Medulla oblongata (tissue), 1 donor: ENCODE data around the gene KIF19.
A peak's percentile ranks its signal among the peaks of the same experiment; 100 is the strongest.
"Not testable (repeated sequence)": the region's sequence is repeated elsewhere in the genome, so short reads cannot be mapped to it uniquely, and the experiment has no call there.

Source experiments
- DNase-seq: peaks from one replicate; pipeline ENCODE4 v3.0.0-alpha.2; 2015; ENCODE audit errors: extremely low spot score

The KIF19 gene

GRCh38 chr17:74325743-74326379 is at the start of gene KIF19:
KIF19 (plus strand) TSS chr17:74326226; CDS start chr17:74326350, 124 bp downstream.
- peak; percentile 26 for DNase-seq

- DNase-seq: peak; percentile 86
These were observed 49.5 kb upstream of the KIF19 start for GRCh38 chr17:74276541-74277009.

GRCh38 chr17:74277935-74278334 is 48.1 kb upstream of the KIF19 start:
- no peak for DNase-seq

- not testable (repeated sequence) for DNase-seq
These were observed 46.4 kb upstream of the KIF19 start for GRCh38 chr17:74279617-74280016.

- no peak for DNase-seq
These were observed 45.9 kb upstream of the KIF19 start for GRCh38 chr17:74280093-74280513.

- DNase-seq: no peak
These were observed 44.2 kb upstream of the KIF19 start for GRCh38 chr17:74281799-74282198.

- not testable (repeated sequence) for DNase-seq
These were observed 43.8 kb upstream of the KIF19 start for GRCh38 chr17:74282274-74282586.

GRCh38 chr17:74282587-74283370 is 43.2 kb upstream of the KIF19 start:
- no peak for DNase-seq

GRCh38 chr17:74283371-74283673 is 42.7 kb upstream of the KIF19 start:
- no peak for DNase-seq

GRCh38 chr17:74287031-74287602 is 38.9 kb upstream of the KIF19 start:
- no peak for DNase-seq

GRCh38 chr17:74288785-74289184 is 37.2 kb upstream of the KIF19 start:
- no peak for DNase-seq

- DNase-seq: peak; percentile 43
These were observed 36.3 kb upstream of the KIF19 start for GRCh38 chr17:74289688-74290087.

- DNase-seq: peak; percentile 23
These were observed 35.7 kb upstream of the KIF19 start for GRCh38 chr17:74290340-74290739.

GRCh38 chr17:74292495-74292894 is 33.5 kb upstream of the KIF19 start:
- no peak for DNase-seq

GRCh38 chr17:74295625-74296547 is 30.1 kb upstream of the KIF19 start:
- peak; percentile 17 for DNase-seq

GRCh38 chr17:74296548-74296936 is 29.5 kb upstream of the KIF19 start:
- peak; percentile 92 for DNase-seq

GRCh38 chr17:74297941-74298340 is 28.1 kb upstream of the KIF19 start:
- no peak for DNase-seq

GRCh38 chr17:74298778-74299177 is 27.2 kb upstream of the KIF19 start:
- DNase-seq: no peak

GRCh38 chr17:74299226-74300009 is 26.6 kb upstream of the KIF19 start:
- no peak for DNase-seq

GRCh38 chr17:74303305-74303704 is 22.7 kb upstream of the KIF19 start:
- DNase-seq: no peak

GRCh38 chr17:74304184-74304583 is 21.8 kb upstream of the KIF19 start:
- no peak for DNase-seq
